Fibroblast of lung (primary cell): ENCODE data around the gene SNAI3. TPM values are rescaled to one million over a fixed set of nuclear protein-coding genes. Genes with fewer than 3 reads are reported as not detected.

Experiments
- DNase-seq, 2 donors: peaks; one replicate each; pipeline versions ENCODE4 v3.0.0 to v3.0.0-alpha.2; 2010; ENCODE audit warnings: low read depth in 2 of 2
- H2AFZ ChIP-seq: 2 replicates; pipeline ENCODE4 v1.5.1; 2012; ENCODE audit warnings: low read length, control low read depth, inconsistent platforms
- H3K27ac ChIP-seq: 2 replicates; pipeline ENCODE4 v1.5.1; 2011; ENCODE audit warnings: low read length, control low read depth; ENCODE audit not compliant: insufficient read depth
- H3K27me3 ChIP-seq: 2 replicates; pipeline ENCODE4 v1.5.1; 2011; ENCODE audit warnings: mild to moderate bottlenecking, low read length; ENCODE audit not compliant: control insufficient read depth, insufficient read depth
- H3K36me3 ChIP-seq: 2 replicates; pipeline ENCODE4 v1.5.1; 2011; ENCODE audit warnings: low read length; ENCODE audit not compliant: control insufficient read depth, insufficient read depth
- H3K4me1 ChIP-seq: 2 replicates; pipeline ENCODE4 v1.5.1; 2011; ENCODE audit warnings: low read length; ENCODE audit not compliant: control insufficient read depth, insufficient read depth; ENCODE audit errors: extremely low read depth
- H3K4me2 ChIP-seq: 2 replicates; pipeline ENCODE4 v1.5.1; 2011; ENCODE audit warnings: low read length, control low read depth; ENCODE audit not compliant: insufficient read depth; ENCODE audit errors: extremely low read depth
- H3K4me3 ChIP-seq, 4 experiments: fragments of 200-600 bp in 1 of 4; sonication (generic) in 1 of 4; replicated peaks in 1 of 4; 2 replicates each; pipeline ENCODE4 v1.5.1; 2011 to 2016; ENCODE audit warnings: low read length in 4 of 4, low read depth in 3 of 4, mild to moderate bottlenecking in 3 of 4, control low read depth in 2 of 4, inconsistent platforms in 1 of 4, mixed read lengths in 1 of 4; ENCODE audit not compliant: insufficient read depth in 1 of 4; ENCODE audit errors: control extremely low read depth in 1 of 4
- H3K79me2 ChIP-seq: 2 replicates; pipeline ENCODE4 v1.5.1; 2012; ENCODE audit warnings: mild to moderate bottlenecking, low read length, inconsistent platforms; ENCODE audit not compliant: control insufficient read depth, insufficient read depth
- H3K9ac ChIP-seq: 2 replicates; pipeline ENCODE4 v1.5.1; 2011; ENCODE audit warnings: mild to moderate bottlenecking, low read length, control low read depth; ENCODE audit not compliant: insufficient read depth
- H3K9me3 ChIP-seq: 2 replicates; pipeline ENCODE4 v1.5.1; 2012; ENCODE audit warnings: low read depth, low read length; ENCODE audit not compliant: control insufficient read depth, insufficient read depth
- H4K20me1 ChIP-seq: 2 replicates; pipeline ENCODE4 v1.5.1; 2011; ENCODE audit warnings: low read length; ENCODE audit not compliant: control insufficient read depth, insufficient read depth; ENCODE audit errors: extremely low read depth
- CTCF ChIP-seq, 2 donors: IDR thresholded peaks in 1 of 2; conservative IDR thresholded peaks in 1 of 2; 1 replicate in 1 of 2; 2 replicates in 1 of 2; pipeline ENCODE4 v1.5.1; 2011 to 2012; ENCODE audit warnings: low read length in 2 of 2, control low read depth in 1 of 2, inconsistent platforms in 1 of 2, low read depth in 1 of 2, mild to moderate bottlenecking in 1 of 2
- EZH2 ChIP-seq: IDR thresholded peaks from 2 replicates; pipeline ENCODE4 v1.5.1; 2012; ENCODE audit warnings: low read length, control low read depth, mild to moderate bottlenecking; ENCODE audit errors: missing control alignments
- polyA plus RNA-seq, 2 donors: library from polyadenylated mRNA; depleted of rRNA in 1 of 2; stranded (reverse) in 1 of 2; unstranded in 1 of 2; fragments of >200 nt; gene quantifications; 2 replicates each; pipeline ENCODE4 v1.2.1, GENCODE V29; 2011 to 2012; ENCODE audit warnings: missing spikeins in 1 of 2
- total RNA-seq: library from RNA; depleted of rRNA; stranded (reverse); fragments of >200 nt; gene quantifications from 2 replicates; pipeline ENCODE4 v1.2.1, GENCODE V29; 2014

The SNAI3 gene
- total and polyA plus RNA-seq, 2 donors (not counting 1 experiment from before 2014, with no cell fraction given): 0.17 TPM; not detected in 1

GRCh38 chr16:88652762-88653063 is 33.6 kb downstream of the SNAI3 start:
- H3K4me1 ChIP-seq: peaks cover 9% of the 10 kb centered on the region
- no peak for TF ChIP-seq CTCF (conservative IDR thresholded peaks at IDR 0.05 in 1 of 2, IDR thresholded peaks at IDR 0.05 in 1 of 2; ENCODE audit: low read depth in 1 of 2, low read length in 2 of 2)
- TF ChIP-seq EZH2: no peak
- H3K9ac ChIP-seq: no peak overlapping the region
- no peak overlapping the region for H3K27ac ChIP-seq
- H3K79me2 ChIP-seq: no peaks in the 10 kb centered on the region
- no peak overlapping the region for H3K4me2 ChIP-seq
- no peaks in the 10 kb centered on the region for H3K27me3 ChIP-seq
- H3K9me3 ChIP-seq: no peaks in the 10 kb centered on the region
- peaks cover 33% of the 10 kb centered on the region for H3K36me3 ChIP-seq
- no peak overlapping the region for H2AFZ ChIP-seq
- no peaks in the 10 kb centered on the region for H4K20me1 ChIP-seq
- no peak for DNase-seq
- no peak overlapping the region for H3K4me3 ChIP-seq

- Histone ChIP-seq H3K9ac (no peak overlapping the region), H2AFZ (no peak overlapping the region)
These were observed 34.1 kb downstream of the SNAI3 start for GRCh38 chr16:88651989-88652761.

More at GRCh38 chr16:88651989-88652761, 34.1 kb downstream of the SNAI3 start:
- no peak for DNase-seq
- Histone ChIP-seq H4K20me1 (no peaks in the 10 kb centered on the region), H3K4me3 (no peak overlapping the region), H3K4me2 (no peak overlapping the region), H3K36me3 (peaks cover 30% of the 10 kb centered on the region), H3K79me2 (no peaks in the 10 kb centered on the region), H3K4me1 (peaks cover 9% of the 10 kb centered on the region), H3K9me3 (no peaks in the 10 kb centered on the region), H3K27me3 (no peaks in the 10 kb centered on the region), H3K27ac (no peak overlapping the region)
- no peak for TF ChIP-seq EZH2
- no peak for TF ChIP-seq CTCF (conservative IDR thresholded peaks at IDR 0.05 in 1 of 2, IDR thresholded peaks at IDR 0.05 in 1 of 2; ENCODE audit: low read depth in 1 of 2, low read length in 2 of 2)
